Lung microvascular endothelial cell (primary cell): ENCODE results near the gene PPP1R18. TPM values are rescaled to one million over a fixed set of nuclear protein-coding genes. Genes with fewer than 3 reads are reported as not detected.

Experiments
- DNase-seq, 2 donors: peaks; one replicate each; pipeline versions ENCODE4 v3.0.0 to v3.0.0-alpha.2; 2010; ENCODE audit warnings: low read depth in 2 of 2
- total RNA-seq: library from RNA; depleted of rRNA; stranded (reverse); fragments of >200 nt; gene quantifications from 2 replicates; pipeline ENCODE4 v1.2.1, GENCODE V29; 2014

PPP1R18 gene
- total RNA-seq, 1 donor from 2014 or later = 31.5 TPM

DNA sequence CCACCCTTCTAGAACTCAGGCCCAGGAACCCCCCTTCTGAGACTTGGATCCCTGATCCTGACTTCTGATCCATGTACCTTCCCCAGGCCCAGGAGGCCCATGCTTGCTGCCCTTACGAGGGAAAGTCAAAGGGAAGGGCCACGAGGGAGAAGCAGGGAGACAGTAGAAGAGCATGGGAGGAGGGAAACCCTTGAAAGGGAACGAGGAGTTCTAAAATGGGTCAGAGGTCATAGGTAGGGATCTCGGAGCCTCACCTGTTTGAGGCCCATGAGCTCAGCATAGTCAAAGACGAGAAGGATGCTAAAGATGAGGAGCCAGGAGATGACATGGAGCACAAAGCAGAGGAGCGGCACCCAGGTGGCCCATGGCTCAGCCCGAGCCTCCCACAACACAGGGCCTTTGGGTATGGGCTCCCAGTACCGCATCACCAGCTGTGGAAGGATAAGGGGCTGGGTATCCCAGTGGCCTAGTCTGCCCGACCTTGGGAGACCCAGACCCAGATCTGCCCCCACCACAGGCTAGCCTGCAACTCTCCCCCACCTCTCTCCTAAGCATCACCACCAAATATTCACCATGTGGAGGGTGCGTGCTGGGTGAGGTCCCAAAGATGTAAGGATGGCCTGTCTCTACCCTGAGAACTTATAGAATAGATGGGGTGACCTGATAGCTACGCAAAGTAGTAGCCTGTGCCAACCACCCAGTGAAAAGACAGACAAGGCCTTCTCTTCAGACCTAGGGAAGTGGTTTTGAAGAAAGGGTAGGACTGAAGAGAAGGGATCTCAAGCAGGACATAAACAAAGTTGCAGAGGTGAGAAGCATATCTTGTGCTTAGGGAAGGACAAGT lies 2.8 kb upstream of the PPP1R18 start:
- no peak for DNase-seq

DNA sequence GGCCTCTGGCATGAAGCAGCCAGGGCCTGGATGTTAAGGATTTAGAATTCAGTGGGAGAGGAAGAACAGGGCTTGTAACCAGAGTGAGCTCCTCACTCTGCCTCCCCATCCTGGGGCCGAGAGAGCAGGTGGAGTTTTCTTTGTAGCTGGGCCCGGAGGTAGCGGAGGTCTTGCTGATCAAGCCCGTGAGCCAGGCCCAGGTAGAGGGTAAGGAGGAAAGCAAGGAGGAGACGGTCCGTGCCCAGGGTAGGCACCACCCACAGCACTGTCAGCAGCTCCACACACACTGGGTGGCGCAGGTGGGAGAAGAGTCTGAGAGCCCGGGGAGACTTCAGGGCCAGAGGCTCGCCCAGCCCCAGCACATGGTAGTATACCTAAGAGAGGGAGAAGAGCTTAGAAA lies 2.1 kb upstream of the PPP1R18 start:
- no peak for DNase-seq

DNA sequence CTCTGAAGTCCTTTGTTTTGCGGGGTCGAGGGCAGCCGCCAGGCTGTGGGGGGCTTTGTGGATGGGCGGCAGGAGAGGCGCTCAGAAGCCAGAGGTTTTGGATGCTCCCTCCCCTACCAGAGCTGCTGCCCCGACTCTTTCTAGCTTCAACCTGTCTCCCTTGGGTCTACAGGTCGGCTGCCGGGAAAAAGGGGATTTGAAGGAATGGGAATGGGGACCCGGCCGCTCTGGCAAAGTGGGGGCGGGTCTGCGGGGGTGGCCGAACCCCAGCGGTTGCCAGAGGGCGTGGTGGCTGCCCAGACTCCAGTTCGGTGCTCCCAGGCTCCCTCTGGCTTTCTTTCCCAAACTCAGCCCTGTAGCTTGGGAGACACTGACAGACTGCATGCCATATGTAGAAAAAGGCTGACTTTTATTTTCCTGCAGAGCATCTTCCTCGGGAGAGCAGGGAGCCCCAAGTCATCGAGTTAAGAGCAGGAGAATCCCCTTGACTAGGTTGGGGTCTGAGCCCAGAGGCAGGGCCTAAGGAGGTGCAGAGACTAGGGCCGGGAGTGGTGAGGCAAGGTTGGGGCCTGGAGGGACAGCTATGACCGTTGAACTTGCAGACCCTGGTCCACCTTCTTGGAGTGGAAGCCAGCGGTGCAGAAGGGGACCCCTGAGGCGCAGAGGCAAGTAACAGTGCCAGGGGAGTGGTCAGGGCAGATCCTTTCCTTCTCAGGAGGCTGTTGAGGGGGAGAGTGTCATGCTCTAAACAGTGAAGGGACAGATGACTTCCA lies 1.4 kb upstream of the PPP1R18 start:
- peak in 1 of 2 donors; percentile 48 for DNase-seq

DNA sequence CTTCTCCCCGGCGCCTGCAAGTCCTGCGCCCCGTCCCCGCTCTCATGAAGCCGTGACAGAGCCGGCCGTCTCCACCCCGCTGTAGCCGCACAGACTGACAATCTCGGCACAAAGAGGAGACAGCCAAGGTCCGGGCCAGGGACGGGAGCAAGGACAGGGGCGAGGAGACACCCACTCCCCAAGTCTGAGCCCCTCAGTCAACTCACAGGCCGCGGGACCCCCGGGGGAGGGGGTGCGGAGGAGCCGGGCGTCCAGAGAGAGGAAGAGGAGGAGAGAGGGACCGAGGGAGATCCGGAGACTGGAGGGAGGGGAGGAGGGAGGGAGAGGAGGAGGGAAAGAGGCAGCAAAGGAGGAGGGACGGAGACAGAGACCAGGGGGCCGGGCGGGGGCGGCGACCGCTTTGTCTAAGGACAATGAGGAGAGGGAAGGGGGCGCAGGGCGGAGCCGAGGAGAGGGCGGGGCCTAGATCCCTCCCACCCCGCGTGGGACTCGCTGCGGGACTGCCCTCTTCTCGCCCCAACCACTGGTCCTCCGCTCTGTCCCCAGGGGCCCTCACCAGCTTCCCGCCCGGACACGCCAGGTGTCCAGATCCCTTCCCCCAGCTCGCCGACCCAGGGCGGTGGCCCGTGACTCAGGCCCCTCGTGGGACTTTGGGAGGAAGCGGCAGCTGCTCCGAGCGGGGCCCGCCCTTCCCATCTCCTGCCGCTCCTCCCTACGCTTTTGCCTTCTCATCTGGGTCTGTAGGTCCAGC lies 638 bp upstream of the PPP1R18 start:
- DNase-seq = peak; percentile 84 to 96

DNA sequence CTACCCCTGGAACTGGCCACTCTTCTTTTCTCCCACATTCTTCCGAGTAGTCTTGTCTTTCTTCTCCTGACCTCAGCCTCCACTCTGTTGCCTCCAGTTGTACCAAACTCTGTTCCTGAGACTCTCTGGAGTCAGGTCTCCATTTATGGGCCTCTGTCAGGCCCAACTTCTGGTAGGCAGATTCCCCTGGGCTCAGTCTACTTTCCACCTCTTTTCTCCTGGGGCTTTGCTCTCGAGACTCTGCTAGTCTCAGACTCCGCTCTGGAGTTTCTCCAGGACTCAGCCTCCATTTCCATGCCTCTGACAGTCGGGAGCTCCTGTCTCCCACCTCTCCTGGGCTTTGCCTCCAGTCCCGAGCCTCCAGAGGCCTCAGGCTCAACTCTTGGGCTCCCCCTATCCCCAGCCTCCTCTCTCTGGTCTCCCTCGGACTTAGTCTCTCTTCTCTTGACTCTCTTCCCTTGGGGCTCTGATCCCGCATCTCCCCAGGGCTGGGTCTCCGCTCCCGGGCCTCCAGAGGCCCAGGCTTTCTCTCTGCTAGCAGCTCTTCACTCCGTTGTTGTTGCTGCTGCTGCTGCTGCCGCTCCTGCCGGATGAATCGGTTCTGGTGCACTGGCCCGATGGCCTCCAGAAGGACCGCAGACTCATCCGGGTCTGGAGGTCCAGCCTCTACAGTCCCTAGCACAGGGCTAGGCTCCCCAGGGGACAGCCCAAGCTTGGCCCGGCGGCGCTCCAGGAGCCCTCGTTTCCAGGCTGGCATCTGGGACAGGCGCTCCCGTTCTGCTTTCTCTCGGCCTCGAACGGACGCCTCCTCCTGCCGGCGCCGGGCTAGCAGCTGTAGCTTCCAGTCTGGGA lies 1.1 kb downstream of the PPP1R18 start:
- DNase-seq = peak; percentile 47 to 65

DNA sequence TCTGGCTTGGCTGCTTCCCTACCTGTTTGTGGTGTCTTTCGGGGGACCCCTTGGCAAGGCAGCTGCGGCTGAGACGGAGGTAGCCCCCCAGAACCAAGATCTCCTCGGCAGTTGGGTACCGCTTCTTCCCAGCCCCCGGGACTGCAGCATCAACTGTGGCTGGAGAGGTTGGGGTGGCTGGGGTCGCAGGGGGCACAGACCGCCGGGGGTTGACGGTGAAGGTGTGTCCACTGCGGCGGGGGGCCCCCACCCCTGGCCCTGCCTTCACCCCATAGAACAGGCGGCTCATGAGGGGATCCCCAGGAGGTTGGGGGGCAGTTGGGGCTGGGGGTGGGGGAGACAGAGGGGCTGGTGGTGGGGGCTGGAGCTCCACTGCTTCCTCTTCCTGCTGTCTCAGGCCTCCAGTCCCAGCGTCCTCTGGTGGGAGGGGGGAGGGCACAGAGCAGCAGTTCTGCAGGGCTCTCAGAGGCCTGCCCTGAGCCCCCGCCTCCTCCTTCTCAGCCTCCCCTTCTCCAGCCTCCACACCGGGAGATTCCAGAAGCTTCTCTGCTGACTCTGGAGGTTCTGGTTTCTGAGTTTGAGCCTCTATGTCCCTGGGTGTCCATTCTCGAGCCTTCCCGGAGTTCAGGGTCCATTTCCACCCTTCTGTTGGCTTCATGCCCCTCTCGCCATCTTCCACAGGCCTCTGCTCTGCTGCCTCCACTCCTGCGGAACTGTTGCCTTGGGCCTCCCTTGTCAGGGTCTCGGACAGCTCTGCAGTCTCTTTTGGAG lies 1.9 kb downstream of the PPP1R18 start:
- peak; percentile 36 to 65 for DNase-seq

DNA sequence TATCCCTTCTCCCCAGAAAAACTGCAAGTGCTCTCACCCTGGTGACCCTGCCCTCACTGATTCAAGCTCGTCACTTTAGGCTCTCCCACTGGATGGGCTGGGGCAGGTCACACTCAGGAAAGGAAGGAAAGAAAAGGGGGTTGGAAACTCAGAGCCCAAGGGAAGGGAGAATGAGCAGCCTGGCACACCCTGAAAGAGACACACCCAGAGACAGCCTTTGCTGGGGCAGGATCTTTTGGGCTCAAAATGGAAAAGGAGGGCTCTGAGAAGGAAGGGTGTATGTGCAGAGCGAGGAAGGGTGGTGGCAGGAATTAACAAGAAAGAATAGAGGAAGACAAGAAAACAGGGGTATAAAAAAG lies 2.5 kb downstream of the PPP1R18 start:
- DNase-seq = no peak

DNA sequence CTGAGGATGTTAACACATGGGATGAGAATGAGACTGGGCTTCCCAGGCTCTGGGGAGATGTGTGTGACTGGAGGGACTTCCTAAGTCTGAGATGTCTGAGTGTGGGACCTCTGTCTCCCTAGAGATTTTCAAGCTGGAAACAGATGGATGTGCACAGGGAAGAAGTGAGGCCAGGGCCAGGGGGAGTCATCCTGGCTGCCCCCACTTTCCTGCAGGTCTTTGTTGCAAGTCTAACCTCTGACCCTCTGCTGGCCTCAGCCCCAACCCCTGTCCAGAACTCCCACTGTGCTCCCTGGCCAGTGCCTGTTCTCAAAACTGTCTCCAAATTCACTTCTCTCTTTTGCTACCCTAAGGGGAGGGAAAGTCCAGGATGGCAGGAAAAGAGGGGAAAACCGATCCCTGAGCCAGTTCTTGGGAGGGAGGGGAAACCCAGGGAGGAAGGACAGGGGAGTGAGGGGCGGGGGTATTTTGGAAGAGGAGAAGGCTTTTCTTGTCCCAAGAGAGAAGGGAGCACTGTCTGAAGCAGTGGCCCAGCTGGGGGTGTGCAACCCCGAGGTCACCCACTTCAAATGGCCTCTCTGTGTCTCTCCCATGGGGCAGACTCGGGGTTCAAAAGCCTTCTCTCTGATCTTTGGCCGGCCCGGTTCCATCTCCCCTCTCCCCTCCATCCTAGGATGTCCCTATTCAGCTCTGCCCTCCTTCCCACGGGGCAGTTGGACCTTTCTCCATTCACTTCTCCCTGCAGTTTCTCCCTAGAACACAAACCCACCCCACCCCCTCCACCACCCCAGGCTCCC lies 3.1 kb downstream of the PPP1R18 start:
- peak; percentile 46 to 51 for DNase-seq

DNA sequence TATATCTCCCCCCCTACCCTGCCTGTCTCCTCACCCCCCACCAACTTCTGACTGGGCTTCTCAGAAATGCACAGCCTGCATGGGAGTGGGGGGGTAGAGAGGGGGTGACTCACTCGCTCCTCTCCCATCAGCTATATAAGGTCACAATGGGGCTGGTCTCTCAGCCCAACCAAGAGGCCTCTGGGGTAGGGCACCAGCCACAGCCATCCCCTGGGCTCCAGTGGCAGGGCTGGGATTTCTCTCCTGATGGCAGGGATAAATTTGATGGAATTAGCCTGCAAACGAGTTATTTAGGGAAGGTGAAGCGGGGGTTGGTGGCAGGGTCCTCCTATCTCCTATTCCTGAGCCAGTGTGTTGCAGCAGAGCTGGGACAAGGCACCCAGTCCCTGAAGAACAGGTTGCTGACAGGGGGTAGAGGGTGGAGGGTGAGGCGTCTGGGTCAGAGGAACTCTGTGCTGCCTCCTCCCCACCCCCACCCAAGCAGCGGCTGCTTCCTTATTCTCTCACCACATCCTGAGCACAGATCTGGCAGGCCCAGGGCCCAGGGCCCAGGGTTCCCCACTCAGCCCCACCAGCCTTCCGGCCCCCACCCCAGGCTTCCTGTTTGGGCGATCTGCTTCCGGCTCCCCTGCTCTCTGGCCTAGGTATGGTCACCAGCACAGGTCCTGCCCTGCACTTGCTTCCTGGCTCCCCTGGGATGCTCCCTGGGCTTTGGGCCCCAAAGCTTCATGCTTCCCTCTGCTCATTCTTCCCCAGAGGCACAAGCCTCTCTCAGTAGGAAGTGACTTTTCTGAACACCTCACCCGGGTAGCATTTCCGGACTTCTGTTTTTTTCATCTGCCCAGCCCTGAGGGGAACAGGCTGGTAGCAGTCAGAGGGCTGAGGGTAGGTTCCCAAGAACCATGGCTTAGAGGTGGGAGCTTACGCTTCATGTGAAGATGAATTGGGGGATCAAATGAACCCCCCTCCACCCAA lies 4.0 kb downstream of the PPP1R18 start:
- peak; percentile 82 to 92 for DNase-seq

DNA sequence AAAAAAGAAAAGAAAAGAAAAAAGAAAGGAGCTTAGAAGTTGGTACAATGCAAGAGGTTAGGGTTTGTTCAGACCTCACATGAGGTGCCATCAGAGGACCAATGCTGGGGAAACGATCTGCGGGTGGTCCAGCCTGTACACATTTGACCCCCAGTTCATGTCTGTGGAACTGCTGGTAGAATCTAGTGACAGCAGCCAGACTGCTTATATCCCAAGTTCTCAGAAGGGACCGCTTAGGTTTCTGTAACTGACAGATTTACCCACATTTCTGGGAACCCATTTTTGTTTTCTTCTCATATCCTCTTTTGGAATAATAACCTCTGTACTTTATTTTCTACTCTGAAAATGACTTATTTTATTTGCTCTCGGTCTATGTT lies 4.7 kb downstream of the PPP1R18 start:
- no peak for DNase-seq

DNA sequence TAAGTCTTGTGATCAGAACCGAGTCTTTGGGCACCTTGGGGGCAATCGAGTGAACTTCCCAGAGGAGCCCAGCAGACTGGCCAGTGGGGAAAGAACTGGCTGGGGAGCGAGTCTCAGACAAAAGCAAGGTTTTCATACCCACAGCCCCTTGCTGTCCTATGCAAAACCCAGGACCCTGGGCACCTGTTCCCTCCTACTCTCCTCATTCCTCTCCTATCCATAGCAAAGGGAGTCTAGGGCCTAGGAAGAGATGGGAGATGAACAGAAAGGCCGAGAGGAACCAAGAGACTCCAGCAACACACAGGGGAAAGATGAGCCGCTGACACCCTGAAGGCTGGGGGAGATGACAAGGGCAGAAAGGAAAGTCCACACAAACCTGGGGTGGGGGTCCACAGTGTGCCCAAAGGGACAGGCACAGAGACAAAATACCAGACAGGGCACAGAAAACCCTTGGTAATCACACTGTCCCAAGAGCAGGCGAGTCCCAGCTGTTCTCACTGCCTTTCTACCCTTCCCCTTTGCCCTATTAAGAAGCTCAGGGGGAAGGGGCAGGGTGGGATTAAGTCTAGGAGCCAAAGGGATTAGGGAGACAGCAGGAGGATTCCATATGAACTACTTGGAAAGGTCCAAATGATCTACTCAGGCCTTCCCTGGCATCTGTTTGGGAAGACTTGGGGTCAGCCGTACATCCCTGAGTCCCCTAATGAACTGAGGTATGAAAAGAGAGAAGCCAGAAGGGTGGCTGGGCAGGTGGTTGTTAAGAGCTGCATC lies 6.5 kb downstream of the PPP1R18 start:
- DNase-seq = no peak

DNA sequence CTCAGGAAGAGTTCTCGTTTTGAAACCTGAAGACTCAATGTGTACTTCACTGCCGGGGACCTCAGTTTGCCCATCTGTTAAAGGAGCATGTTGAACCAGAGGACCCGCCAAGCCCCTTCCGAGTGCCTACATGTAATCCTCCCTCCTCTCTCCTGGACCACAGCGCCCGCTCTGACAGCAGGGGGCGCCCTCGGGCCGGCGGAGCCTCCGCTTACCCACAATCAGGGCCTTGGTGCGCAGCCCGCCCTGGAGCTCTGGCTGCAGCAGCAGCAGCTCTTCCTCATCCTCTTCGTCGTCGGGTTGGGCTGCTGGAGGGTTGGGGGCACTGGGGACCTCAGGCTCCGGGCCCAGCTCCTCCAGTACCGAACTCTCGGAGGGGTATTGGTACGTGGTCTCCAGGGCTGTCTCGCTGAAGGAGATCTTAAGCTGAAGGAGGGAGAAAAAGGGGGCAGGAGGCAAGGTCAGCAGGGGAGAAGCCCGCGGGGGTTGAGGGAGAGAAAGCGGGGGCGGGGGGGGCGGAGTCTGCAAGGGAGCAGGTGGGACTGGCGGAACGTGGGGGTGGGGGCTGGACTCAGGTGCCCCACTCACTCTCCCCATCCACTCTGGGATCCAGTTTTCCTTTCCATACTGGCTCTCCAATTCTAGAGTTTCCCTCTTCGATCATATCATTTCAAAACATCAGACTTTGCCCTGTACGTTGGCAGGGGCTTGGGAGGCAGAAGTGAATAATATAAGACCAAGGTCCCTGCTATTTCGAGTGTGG lies 7.3 kb downstream of the PPP1R18 start:
- DNase-seq = peak; percentile 86 to 92

DNA sequence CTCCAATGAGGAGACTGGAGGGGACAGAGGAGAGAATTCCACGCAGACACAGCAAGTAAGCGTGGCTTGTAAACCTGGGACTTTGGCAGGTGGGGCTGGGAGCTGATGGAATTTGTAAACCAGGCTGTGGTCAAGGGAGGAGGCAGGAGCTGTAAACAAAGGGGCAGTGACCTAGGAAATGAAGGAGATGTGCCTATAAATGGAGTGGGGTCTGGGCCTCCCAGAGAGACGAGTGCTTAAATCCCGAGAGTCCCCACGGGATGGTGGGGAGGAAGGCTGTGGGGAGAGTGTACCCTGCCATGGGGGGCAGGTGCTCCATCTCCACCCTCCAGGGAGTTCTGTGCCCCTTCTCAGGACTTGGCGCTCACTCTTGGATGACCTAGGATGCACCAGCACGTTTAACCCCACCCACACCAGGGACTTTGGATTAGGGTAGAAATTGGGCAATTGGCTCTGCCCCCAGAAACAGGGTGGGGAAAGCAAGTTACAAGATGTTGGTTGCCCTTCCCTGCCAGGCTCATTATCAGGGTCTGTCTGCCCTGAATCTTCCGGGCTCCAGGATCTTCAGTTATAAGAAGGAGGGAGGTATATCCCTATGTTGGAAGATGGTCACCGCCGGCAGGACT lies 9.7 kb downstream of the PPP1R18 start:
- DNase-seq = no peak

DNA sequence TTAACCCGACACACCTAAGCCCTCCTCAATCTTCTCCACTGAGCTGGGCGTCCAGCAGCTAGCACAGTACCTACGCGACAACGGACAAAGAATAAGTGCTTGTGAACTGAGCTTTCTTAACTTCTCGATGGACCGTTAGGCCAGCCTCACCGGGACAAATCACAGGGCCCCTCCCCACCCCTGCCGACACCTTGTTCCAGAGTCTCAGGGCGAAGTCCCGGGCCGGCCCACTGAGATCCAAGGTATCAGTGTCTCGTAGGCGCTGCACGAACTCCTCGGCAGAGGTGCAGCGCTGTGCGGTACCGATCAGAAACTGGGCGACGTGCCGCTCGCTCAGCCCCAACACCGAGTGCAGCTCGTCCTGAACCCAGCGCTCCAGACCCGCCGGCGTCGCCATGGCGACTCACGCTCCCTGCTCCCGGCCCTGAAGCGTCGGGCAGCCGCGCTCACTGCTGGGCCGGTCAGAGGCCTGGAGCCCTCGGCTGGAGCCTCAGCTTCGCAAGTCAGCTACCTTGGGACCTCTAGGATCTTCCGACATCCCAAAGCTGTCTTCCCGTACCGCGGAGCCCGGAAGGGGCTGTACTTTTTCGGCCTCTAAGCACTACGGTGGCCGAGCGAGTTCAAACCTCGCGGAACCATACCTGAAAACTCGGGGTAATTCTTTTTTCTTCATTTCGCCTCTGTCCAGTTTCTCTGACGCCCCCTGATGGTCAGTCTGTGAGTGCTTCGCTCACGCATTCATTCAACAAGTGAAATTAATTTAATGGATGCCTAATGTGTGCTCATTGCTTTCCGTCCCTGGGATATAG lies 13.8 kb downstream of the PPP1R18 start, which contains the start of gene DHX16:
Gene DHX16, minus strand, starts transcription at position 562 of the 809 bp plus-strand sequence. Its CDS starts 165 bp downstream, at position 397.
- DNase-seq = peak; percentile 98

DNA sequence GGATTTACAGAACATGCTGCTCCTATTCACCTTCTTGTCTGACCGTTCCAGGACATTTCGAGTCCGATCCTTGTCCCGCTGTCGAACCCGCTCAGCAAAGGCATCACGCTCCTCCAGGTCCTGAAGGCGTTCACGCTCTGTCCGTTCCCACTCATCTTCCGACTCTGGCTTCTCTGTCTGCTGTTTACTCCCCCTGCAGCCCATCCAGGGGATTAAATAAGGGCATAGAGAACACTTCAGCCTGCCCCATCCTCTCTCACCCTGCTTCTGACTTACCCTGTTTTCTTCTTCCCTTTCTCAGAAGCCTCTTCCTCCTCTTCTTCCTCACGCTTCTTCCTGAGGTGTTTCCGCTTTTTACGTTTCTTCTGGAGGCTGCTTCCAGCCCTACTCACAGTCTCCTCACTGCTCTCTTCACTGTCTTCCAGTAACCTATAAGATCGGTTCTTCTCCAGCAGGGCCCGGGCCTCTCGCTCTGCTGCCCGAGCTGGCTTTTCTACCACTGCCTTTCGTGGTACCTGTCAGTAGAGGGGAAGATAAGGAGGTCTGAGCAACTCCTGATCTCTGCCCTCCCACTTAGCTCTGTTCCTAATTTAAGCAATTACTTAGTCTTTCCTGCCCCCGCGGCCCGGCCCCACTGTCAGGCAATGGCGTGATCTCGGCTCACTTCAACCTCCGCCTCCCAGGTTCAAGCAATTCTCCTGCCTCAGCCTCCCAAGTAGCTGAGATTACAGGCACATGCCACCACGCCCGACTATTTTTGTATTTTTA lies 15.5 kb downstream of the PPP1R18 start:
- DNase-seq = peak in 1 of 2 donors; percentile 43
